GM21367 (cell line): ENCODE data around the gene HTR3E.

Source experiments
- ATAC-seq: cut with Tn5 transposase; IDR thresholded peaks from one replicate; pipeline ENCODE4 v1.9.1; 2021; ENCODE audit not compliant: unreplicated experiment

The HTR3E gene

GRCh38 chr3:184154885-184155643 lies 58.2 kb downstream of the HTR3E start, which contains the start of gene DVL3:
TSS of gene DVL3 (plus strand) at chr3:184155377. CDS start at chr3:184155636, 259 bp downstream.
- ATAC-seq, result peak; percentile 77

DNA sequence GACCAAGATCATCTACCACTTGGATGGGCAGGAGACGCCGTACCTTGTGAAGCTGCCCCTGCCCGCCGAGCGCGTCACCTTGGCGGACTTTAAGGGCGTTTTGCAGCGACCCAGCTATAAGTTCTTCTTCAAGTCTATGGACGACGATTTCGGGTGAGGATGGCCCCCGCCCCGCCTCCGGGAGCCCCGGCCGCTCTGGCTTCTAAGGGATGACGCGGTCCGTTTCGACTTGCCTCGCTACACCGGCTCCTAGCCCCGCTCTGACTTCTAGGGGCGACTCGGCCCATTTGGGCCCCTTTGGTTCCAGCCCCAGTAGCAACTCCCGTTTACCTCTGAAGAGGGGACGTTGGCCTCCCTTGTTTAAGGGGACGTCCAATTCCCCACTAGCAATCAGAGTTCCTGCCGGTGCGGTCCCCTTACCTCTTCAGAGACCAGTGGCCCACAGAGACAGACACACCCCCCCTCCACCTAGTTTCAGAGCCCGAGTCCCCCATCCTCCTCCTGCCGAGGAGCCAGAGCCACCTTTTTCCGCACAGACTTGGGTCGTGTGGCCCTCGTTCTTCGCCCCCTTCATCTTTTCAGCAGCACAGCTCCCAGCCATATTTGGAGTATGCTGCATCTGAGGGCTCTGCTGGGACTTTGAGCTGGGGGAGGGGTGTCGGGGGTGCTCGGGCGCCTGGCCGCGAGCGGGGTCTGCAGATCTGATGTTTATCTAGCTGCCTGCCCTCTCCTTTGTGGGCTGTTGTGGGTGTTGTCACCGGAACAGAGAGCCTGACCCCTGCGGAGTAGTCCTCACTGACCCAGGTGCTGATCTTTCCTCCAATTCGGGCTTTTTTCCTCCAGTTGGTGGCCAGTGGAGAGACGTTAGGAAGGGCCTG lies 59.0 kb downstream of the HTR3E start:
- ATAC-seq, result peak; percentile 18

- no peak for ATAC-seq
Measured at GRCh38 chr3:184156522-184156955, 59.7 kb downstream of the HTR3E start.
